Stimulated activated CD8-positive, alpha-beta memory T cell treated with anti-CD3 and anti-CD28 coated beads, Interleukin-7, amount 100 ng/mL, for 24 hours (primary cell): ENCODE data around the gene GPS2.
"Not testable (repeated sequence)": the region's sequence is repeated elsewhere in the genome, so short reads cannot be mapped to it uniquely, and the experiment has no call there.

Source experiments
- DNase-seq: peaks from one replicate; pipeline ENCODE4 v3.0.0-alpha.2; 2020; ENCODE audit warnings: low read depth

GPS2 gene

GRCh38 chr17:7337600-7337999, 22.4 kb upstream of the GPS2 start:
- not testable (repeated sequence) for DNase-seq

- DNase-seq, result peak; percentile 80
These were observed 21.3 kb upstream of the GPS2 start, which contains the start of gene ACAP1 for GRCh38 chr17:7336240-7337175. Gene ACAP1, plus strand, starts transcription at chr17:7336529. Its CDS starts 206 bp downstream, at chr17:7336735.

- DNase-seq, result not testable (repeated sequence)
These were observed 20.6 kb upstream of the GPS2 start for GRCh38 chr17:7335765-7336164.

GRCh38 chr17:7334938-7335538, 19.9 kb upstream of the GPS2 start:
- no peak for DNase-seq

- DNase-seq, result not testable (repeated sequence)
These were observed 17.5 kb upstream of the GPS2 start for GRCh38 chr17:7332600-7333069.

GRCh38 chr17:7332111-7332510, 17.0 kb upstream of the GPS2 start:
- no peak for DNase-seq

GRCh38 chr17:7330638-7331015, 15.5 kb upstream of the GPS2 start:
- no peak for DNase-seq

- peak; percentile 64 for DNase-seq
These were observed 15.0 kb upstream of the GPS2 start for GRCh38 chr17:7329997-7330637.

- DNase-seq, result peak; percentile 93
These were observed 14.3 kb upstream of the GPS2 start for GRCh38 chr17:7329374-7329996.

- DNase-seq, result no peak
These were observed 13.7 kb upstream of the GPS2 start, which contains the start of gene NEURL4 for GRCh38 chr17:7328840-7329373. Gene NEURL4, minus strand, starts transcription at chr17:7329335. Its CDS starts 23 bp downstream, at chr17:7329312.

GRCh38 chr17:7328009-7328408, 12.8 kb upstream of the GPS2 start:
- no peak for DNase-seq

- no peak for DNase-seq
These were observed 12.3 kb upstream of the GPS2 start for GRCh38 chr17:7327501-7327900.

GRCh38 chr17:7327056-7327455, 11.9 kb upstream of the GPS2 start:
- DNase-seq, result no peak

- no peak for DNase-seq
These were observed 11.0 kb upstream of the GPS2 start for GRCh38 chr17:7326186-7326585.

GRCh38 chr17:7325031-7325528, 9.9 kb upstream of the GPS2 start:
- no peak for DNase-seq

GRCh38 chr17:7324438-7324779, 9.2 kb upstream of the GPS2 start:
- no peak for DNase-seq

GRCh38 chr17:7323731-7324437, 8.7 kb upstream of the GPS2 start:
- DNase-seq, result peak; percentile 45

- DNase-seq, result no peak
These were observed 7.5 kb upstream of the GPS2 start for GRCh38 chr17:7322520-7323194.

- DNase-seq, result no peak
These were observed 6.3 kb upstream of the GPS2 start for GRCh38 chr17:7321466-7321865.

GRCh38 chr17:7318121-7318860, 3.1 kb upstream of the GPS2 start:
- no peak for DNase-seq
